Measurements from ENCODE around the gene RAB3GAP2. TPM values are rescaled to one million over a fixed set of nuclear protein-coding genes. Genes with fewer than 3 reads are reported as not detected.

RAB3GAP2 gene
- total and polyA plus RNA-seq, 2 of the 13 experiments (the other 11 are each of a cell fraction or from before 2014, with no cell fraction given), result 22.6 to 25.0 TPM

DNA sequence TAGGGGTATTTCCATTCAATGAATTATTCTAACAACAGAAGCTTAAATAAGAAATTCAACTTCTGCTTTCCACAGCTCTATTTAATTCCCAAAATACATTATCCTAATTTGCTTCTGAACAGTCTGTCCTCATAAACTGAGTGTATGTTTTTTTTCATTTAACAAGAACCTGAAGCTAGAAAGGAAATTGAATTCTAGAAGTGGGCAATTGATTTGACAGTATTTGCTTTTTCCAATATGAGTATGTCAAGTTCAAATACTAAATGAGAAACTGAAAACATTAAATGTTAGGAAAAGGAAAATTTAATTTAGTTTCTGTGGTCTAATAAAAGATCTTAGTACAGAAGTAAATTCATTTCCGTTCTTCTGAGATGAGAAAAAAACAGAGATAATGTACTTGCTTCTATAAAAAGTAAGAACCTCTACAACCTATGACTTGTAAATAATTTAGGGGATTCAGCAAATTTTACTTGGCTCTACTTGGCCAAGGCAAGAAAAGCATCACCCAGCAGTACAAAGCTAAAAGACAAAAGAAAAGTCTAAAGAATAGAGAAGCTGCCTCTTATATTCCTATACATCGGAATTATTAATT is 31.1 kb downstream of the RAB3GAP2 start:
- H2AFZ ChIP-seq (ENCODE audit: low read length), result no peak overlapping the region
- intact Hi-C loops (cut with micrococcal nuclease; ENCODE audit: unreplicated experiment) (no loop called here), in situ Hi-C loops (cut with HindIII; ENCODE audit: extremely low pct_ligation_motif_present, low pct_unique_long_range_greater_than_20kb) (no loop called here)
- TF ChIP-seq ZNF138 (CRISPR knock-in tag; IDR thresholded peaks at IDR 0.05; ENCODE audit: low read depth), result no peak
- TF ChIP-seq, protein P1, sequence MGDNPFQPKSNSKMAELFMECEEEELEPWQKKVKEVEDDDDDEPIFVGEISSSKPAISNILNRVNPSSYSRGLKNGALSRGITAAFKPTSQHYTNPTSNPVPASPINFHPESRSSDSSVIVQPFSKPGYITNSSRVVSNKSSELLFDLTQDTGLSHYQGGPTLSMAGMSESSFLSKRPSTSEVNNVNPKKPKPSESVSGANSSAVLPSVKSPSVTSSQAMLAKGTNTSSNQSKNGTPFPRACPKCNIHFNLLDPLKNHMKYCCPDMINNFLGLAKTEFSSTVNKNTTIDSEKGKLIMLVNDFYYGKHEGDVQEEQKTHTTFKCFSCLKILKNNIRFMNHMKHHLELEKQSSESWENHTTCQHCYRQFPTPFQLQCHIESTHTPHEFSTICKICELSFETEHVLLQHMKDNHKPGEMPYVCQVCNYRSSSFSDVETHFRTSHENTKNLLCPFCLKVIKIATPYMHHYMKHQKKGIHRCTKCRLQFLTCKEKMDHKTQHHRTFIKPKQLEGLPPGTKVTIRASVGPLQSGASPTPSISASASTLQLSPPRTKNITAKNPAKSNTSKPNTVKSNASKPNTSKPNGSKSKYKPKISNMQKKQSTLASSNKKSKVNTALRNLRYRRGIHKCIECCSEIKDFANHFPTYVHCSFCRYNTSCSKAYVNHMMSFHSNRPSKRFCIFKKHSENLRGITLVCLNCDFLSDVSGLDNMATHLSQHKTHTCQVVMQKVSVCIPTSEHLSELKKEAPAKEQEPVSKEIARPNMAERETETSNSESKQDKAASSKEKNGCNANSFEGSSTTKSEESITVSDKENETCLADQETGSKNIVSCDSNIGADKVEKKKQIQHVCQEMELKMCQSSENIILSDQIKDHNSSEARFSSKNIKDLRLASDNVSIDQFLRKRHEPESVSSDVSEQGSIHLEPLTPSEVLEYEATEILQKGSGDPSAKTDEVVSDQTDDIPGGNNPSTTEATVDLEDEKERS (CRISPR knock-in tag; IDR thresholded peaks at IDR 0.05), result no peak
- TF ChIP-seq MAF1 (CRISPR knock-in tag; IDR thresholded peaks at IDR 0.05; ENCODE audit: borderline replicate concordance), result no peak
- TF ChIP-seq FOXM1 (CRISPR knock-in tag; IDR thresholded peaks at IDR 0.05), result no peak
- no peak for TF ChIP-seq ZNF644 (CRISPR knock-in tag; IDR thresholded peaks at IDR 0.05; ENCODE audit: low read depth)
- TF ChIP-seq, protein P2, sequence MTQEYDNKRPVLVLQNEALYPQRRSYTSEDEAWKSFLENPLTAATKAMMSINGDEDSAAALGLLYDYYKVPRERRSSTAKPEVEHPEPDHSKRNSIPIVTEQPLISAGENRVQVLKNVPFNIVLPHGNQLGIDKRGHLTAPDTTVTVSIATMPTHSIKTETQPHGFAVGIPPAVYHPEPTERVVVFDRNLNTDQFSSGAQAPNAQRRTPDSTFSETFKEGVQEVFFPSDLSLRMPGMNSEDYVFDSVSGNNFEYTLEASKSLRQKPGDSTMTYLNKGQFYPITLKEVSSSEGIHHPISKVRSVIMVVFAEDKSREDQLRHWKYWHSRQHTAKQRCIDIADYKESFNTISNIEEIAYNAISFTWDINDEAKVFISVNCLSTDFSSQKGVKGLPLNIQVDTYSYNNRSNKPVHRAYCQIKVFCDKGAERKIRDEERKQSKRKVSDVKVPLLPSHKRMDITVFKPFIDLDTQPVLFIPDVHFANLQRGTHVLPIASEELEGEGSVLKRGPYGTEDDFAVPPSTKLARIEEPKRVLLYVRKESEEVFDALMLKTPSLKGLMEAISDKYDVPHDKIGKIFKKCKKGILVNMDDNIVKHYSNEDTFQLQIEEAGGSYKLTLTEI (CRISPR knock-in tag; conservative IDR thresholded peaks at IDR 0.05), result no peak
- TF ChIP-seq U2AF1 (optimal IDR thresholded peaks at IDR 0.05; ENCODE audit: low read depth, low read length), result no peak
- TF ChIP-seq KMT2A (CRISPR knock-in tag; IDR thresholded peaks at IDR 0.05), result no peak
- 0 out of 2 replicates have a peak, but pooled peaks cover 3% of the 10 kb centered on the region for H4K20me1 ChIP-seq (ENCODE audit: insufficient read depth, low read length)
- no peaks in the 10 kb centered on the region for H3K4me1 ChIP-seq (ENCODE audit: insufficient read depth, low read length)
- no peaks in the 10 kb centered on the region for H3K36me3 ChIP-seq (replicated peaks in 1 of 2; ENCODE audit: control insufficient read depth in 1 of 2, insufficient read depth in 2 of 2, low read length in 2 of 2)
- POLR2A ChIA-PET, result no interaction called here
- H3K4me3 ChIP-seq (replicated peaks in 1 of 3; ENCODE audit: insufficient read depth in 1 of 3, low read depth in 2 of 3, low read length in 3 of 3), result no peak overlapping the region
- BruUV-seq (replicated peaks), result no TSS peak
- no peak for FAIRE-seq
- H3K4me2 ChIP-seq (ENCODE audit: low read depth, low read length), result no peak overlapping the region
- no peaks in the 10 kb centered on the region for H3K9me3 ChIP-seq (ENCODE audit: low read length)
- CTCF ChIA-PET (ENCODE audit: low intra/inter-chr PET ratio, low total read pairs), result no interaction called here
- no peak for DNase-seq (ENCODE audit: low spot score)
- H3K27me3 ChIP-seq (ENCODE audit: control insufficient read depth in 1 of 2, insufficient read depth in 2 of 2, low read length in 2 of 2), result no peaks in the 10 kb centered on the region
- H3K79me2 ChIP-seq (ENCODE audit: insufficient read depth, low read length), result peaks cover 23% of the 10 kb centered on the region
- no peak overlapping the region for H3K9ac ChIP-seq (ENCODE audit: insufficient read depth, low read depth, low read length)
- ATAC-seq, result no peak
- H3K27ac ChIP-seq (ENCODE audit: extremely low read length, insufficient read depth, low read length), result no peak overlapping the region
- WGBS (ENCODE audit: low lambda C conversion rate), result 97% methylated on average over 2 of the region's 2 CpGs
